ENCODE results near the gene EIF2B5. TPM values are rescaled to one million over a fixed set of nuclear protein-coding genes. Genes with fewer than 3 reads are reported as not detected.

Gene EIF2B5
- total and polyA plus RNA-seq, 2 of the 13 experiments (the other 11 are each of a cell fraction or from before 2014, with no cell fraction given), result 38.4 to 60.2 TPM

DNA sequence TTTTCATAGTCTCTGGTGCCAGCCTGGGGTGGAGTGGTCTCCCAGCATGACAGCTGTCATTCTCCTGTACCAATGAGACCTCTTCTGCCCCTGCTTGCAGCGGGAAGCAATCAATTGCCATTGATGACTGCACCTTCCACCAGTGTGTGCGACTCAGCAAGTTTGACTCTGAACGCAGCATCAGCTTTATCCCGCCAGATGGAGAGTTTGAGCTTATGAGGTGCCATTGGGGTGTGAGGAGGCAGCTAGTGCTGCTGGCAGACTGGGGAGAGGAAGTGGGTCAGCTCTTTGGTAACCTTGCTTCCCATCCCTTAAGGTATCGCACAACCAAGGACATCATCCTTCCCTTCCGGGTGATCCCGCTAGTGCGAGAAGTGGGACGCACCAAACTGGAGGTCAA, 46.4 kb downstream of the EIF2B5 start:
- WGBS (ENCODE audit: low lambda C conversion rate), result 93% methylated on average over 9 of the region's 9 CpGs
- H3K79me2 ChIP-seq (ENCODE audit: insufficient read depth, low read length), result peaks cover 10% of the 10 kb centered on the region
- H3K27me3 ChIP-seq (ENCODE audit: control insufficient read depth in 1 of 2, insufficient read depth in 2 of 2, low read length in 2 of 2), result no peaks in the 10 kb centered on the region; a peak in 1 of 5 replicates
- H3K4me3 ChIP-seq (replicated peaks in 1 of 3; ENCODE audit: insufficient read depth in 1 of 3, low read depth in 2 of 3, low read length in 3 of 3), result no peak overlapping the region
- ATAC-seq, result no peak
- no peaks in the 10 kb centered on the region for H3K9me3 ChIP-seq (ENCODE audit: low read length)
- H3K36me3 ChIP-seq (replicated peaks in 1 of 2; ENCODE audit: control insufficient read depth in 1 of 2, insufficient read depth in 2 of 2, low read length in 2 of 2), result peaks cover 55 to 70% of the 10 kb centered on the region in 2 experiments
- H2AFZ ChIP-seq (ENCODE audit: low read length), result no peak overlapping the region
- no peak overlapping the region for H3K27ac ChIP-seq (ENCODE audit: extremely low read length, insufficient read depth, low read length)
- peaks cover 17% of the 10 kb centered on the region for H3K4me1 ChIP-seq (ENCODE audit: insufficient read depth, low read length)
- intact Hi-C loops (cut with micrococcal nuclease; ENCODE audit: unreplicated experiment) (no loop called here), in situ Hi-C loops (cut with HindIII; ENCODE audit: extremely low pct_ligation_motif_present, low pct_unique_long_range_greater_than_20kb) (no loop called here)
- peaks cover 1% of the 10 kb centered on the region for H4K20me1 ChIP-seq (ENCODE audit: insufficient read depth, low read length)
- CTCF ChIA-PET (ENCODE audit: low intra/inter-chr PET ratio, low total read pairs), result no interaction called here
- no peak overlapping the region for H3K4me2 ChIP-seq (ENCODE audit: low read depth, low read length)
- BruUV-seq (replicated peaks), result no TSS peak
- POLR2A ChIA-PET, result no interaction called here
- H3K9ac ChIP-seq (ENCODE audit: insufficient read depth, low read depth, low read length), result no peak overlapping the region
- no peak for DNase-seq (ENCODE audit: low spot score)
- FAIRE-seq, result no peak
- no peak for TF ChIP-seq ZNF33A (CRISPR knock-in tag; IDR thresholded peaks at IDR 0.05; ENCODE audit: borderline replicate concordance)
- no peak for TF ChIP-seq CCDC6 (CRISPR knock-in tag; IDR thresholded peaks at IDR 0.05)
- TF ChIP-seq SAFB2 (CRISPR knock-in tag; IDR thresholded peaks at IDR 0.05; ENCODE audit: borderline replicate concordance, low read depth), result no peak
- TF ChIP-seq ZBTB40 (IDR thresholded peaks at IDR 0.05), result no peak
- TF ChIP-seq ZBTB40 (CRISPR knock-in tag; IDR thresholded peaks at IDR 0.05), result no peak
- no peak for TF ChIP-seq ZBTB7A (CRISPR knock-in tag; IDR thresholded peaks at IDR 0.05)
- no peak for TF ChIP-seq NFYB (CRISPR knock-in tag; IDR thresholded peaks at IDR 0.05)
- TF ChIP-seq HNF4A (CRISPR knock-in tag; IDR thresholded peaks at IDR 0.05), result no peak
- TF ChIP-seq, protein P1, sequence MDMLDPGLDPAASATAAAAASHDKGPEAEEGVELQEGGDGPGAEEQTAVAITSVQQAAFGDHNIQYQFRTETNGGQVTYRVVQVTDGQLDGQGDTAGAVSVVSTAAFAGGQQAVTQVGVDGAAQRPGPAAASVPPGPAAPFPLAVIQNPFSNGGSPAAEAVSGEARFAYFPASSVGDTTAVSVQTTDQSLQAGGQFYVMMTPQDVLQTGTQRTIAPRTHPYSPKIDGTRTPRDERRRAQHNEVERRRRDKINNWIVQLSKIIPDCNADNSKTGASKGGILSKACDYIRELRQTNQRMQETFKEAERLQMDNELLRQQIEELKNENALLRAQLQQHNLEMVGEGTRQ (IDR thresholded peaks at IDR 0.05; ENCODE audit: low read depth, low read length), result no peak
- TF ChIP-seq, protein P1 (CRISPR knock-in tag; IDR thresholded peaks at IDR 0.05; ENCODE audit: borderline replicate concordance), result no peak
- no peak for TF ChIP-seq CHCHD3 (CRISPR knock-in tag; IDR thresholded peaks at IDR 0.05)
- TF ChIP-seq SP4 (CRISPR knock-in tag; IDR thresholded peaks at IDR 0.05), result no peak
- TF ChIP-seq CBX2 (IDR thresholded peaks at IDR 0.05; ENCODE audit: low read depth, low read length), result no peak
- no peak for TF ChIP-seq CBX2 (CRISPR knock-in tag; IDR thresholded peaks at IDR 0.05; ENCODE audit: low read depth)
- no peak for TF ChIP-seq KLF13 (CRISPR knock-in tag; IDR thresholded peaks at IDR 0.05)
